ENCODE data around the gene CFAP410.
"Not testable (repeated sequence)": the region's sequence is repeated elsewhere in the genome, so short reads cannot be mapped to it uniquely, and the experiment has no call there.

CFAP410 gene

DNA sequence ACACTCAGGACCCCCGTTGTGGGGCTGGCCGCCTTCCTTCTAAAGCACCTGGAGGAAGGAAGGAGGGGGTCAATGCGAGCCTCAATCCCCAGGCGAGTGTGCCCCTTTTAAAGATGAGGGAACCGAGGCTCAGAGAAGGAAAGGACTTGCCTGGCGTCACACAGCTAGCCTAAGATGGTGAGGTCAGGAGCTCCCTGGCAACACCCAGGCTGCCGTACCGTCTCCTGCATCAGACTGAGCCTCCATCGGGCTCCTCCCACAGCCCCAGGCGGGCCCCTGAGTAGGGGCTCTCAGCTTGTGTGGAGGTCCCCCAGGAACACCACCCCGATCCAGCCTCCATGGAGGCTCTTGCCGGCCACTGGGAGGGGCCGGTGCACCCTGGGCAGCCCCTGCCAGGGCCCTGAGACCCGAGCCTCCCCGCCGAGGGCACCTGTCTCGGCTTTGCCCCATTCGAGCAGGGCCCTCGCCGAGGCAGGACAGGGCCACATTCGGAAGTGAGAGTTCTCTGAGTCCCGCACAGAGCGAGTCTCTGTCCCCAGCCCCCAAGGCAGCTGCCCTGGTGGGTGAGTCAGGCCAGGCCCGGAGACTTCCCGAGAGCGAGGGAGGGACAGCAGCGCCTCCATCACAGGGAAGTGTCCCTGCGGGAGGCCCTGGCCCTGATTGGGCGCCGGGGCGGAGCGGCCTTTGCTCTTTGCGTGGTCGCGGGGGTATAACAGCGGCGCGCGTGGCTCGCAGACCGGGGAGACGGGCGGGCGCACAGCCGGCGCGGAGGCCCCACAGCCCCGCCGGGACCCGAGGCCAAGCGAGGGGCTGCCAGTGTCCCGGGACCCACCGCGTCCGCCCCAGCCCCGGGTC lies 53.8 kb downstream of the CFAP410 start, which contains the start of gene AIRE:
TSS of gene AIRE (plus strand) at position 739 of the 855 bp plus-strand sequence. CDS start 131 bp downstream, outside the sequence.
- no peak for DNase-seq (ENCODE audit: low spot score)

DNA sequence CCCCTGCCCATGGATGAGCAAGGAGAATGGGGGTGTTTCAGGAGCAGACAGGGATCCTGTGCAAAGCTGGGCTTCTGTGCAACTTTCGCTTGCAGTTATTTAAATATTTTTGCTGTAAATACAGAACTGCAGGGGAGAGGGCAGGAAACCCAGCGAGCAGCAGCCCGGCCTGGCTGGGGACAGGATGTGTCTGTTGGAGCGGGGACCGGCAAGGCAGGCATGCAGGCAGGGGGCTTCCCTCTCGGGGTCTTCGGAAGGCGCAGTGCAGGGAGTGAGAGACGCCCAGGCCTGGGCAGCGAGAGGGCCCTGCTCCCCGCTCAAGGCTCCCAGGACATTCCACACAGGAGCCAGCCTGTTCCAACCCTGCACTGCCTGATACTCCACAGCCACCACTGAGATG lies 55.2 kb downstream of the CFAP410 start:
- DNase-seq (ENCODE audit: low spot score): no peak

GRCh38 chr21:44283211-44283785 lies 55.9 kb downstream of the CFAP410 start:
- not testable (repeated sequence) for DNase-seq (ENCODE audit: low spot score)

GRCh38 chr21:44282370-44282769 lies 56.8 kb downstream of the CFAP410 start:
- DNase-seq (ENCODE audit: low spot score): no peak

DNA sequence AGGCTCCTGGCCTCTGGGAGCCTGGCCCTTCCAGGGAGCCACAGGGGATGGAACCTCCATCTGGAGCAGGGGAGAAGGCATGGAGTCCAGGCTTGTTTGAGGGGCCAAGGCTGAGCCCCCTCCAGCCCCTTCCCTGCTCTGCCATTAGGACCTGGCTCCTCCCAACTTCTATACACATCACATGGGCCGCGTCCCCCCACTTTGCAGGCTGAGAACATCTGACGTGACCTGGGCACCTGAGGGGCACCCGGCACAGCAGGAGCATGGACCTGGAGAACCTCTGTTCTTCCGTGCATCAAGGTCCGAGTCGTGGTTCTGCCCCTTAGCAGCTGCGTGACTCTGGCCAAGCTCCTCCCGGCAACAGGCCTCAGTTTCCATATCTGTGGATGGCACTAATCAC lies 57.4 kb downstream of the CFAP410 start:
- no peak for DNase-seq (ENCODE audit: low spot score)

DNA sequence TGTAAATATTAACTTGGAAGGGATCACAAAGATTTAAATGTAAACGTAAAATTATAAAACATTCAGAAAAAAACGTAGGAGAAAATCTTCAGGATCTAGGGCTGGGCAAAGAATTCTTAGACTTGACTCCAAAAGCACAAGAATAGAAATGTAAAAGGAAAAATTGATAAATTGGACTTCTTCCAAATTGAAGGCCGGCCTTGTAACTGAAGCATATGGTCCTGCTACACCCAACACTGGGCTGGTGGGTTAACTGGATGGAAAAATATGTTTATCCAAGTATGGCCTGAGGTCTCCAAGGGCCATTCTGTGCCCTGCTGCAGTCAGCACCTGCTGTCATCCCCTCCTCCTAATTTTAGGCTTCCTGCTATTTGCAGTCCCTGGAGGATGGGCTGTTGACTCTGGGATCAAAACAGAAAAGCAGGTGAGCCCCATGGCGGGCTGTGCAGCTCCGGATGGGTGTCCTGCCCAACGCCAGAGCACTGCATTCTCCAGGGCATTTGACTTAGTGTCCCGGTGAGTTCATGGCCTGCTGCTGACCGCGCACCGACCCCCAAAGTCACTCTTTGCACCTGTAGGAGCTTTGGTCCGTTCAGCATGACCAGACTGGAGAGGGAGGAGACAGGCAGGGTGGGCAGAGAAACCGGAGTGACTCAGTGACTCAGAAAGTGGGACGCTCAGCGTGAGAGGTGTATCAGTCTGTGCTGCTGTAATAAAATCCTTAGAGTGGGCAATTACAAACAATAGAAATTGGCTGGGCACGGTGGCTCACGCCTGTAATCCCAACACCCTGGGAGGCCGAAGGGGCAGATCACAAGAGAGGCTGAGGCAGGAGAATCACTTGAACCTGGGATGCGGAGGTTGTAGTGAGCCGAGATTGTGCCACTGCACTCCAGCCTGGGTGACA lies 59.6 kb downstream of the CFAP410 start:
- no peak for DNase-seq (ENCODE audit: low spot score)

All from germinal center (tissue), 1 donor.